ENCODE results near the gene SLCO1A2.

The SLCO1A2 gene

GRCh38 chr12:21294176-21294575 lies 40.5 kb downstream of the SLCO1A2 start:
- FAIRE-seq (no peak), DNase-seq (ENCODE audit: insufficient read length, low spot score) (no peak)
- TF ChIP-seq CTCF (IDR thresholded peaks at IDR 0.05; ENCODE audit: insufficient read depth, missing control alignments) = no peak

GRCh38 chr12:21292111-21292510 lies 42.6 kb downstream of the SLCO1A2 start:
- no peak for FAIRE-seq
- DNase-seq (ENCODE audit: insufficient read length, low spot score) = no peak
- no peak for TF ChIP-seq CTCF (IDR thresholded peaks at IDR 0.05; ENCODE audit: insufficient read depth, missing control alignments)

- TF ChIP-seq CTCF (IDR thresholded peaks at IDR 0.05; ENCODE audit: insufficient read depth, missing control alignments) = no peak
- FAIRE-seq (no peak), DNase-seq (ENCODE audit: insufficient read length, low spot score) (no peak)
These were observed 45.0 kb downstream of the SLCO1A2 start for GRCh38 chr12:21289698-21290097.

GRCh38 chr12:21276826-21277225 lies 57.9 kb downstream of the SLCO1A2 start:
- no peak for FAIRE-seq
- no peak for TF ChIP-seq CTCF (IDR thresholded peaks at IDR 0.05; ENCODE audit: insufficient read depth, missing control alignments)
- no peak for DNase-seq (ENCODE audit: insufficient read length, low spot score)

DNA sequence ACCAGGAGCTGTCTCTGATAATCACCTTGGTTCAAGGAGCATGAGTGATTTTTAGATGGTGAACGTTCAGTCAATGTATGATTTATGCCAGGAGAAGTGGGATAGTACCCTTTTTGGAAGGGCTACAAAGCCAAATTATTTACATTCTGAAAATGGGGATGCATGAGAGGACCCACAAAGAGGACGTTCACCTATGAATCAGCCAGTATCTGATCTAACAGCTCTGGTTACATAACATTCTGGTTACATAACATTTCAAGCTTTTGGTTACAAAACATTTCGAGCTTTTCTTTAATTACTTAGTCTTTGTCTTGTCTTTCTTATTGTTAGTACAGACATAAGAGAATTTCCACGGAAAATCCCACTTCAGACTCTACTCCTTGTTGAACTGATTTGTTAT lies 68.8 kb downstream of the SLCO1A2 start:
- no peak for FAIRE-seq
- DNase-seq (ENCODE audit: insufficient read length, low spot score) = no peak
- no peak for TF ChIP-seq CTCF (IDR thresholded peaks at IDR 0.05; ENCODE audit: insufficient read depth, missing control alignments)

GRCh38 chr12:21264232-21264631 lies 70.5 kb downstream of the SLCO1A2 start:
- no peak for TF ChIP-seq CTCF (IDR thresholded peaks at IDR 0.05; ENCODE audit: insufficient read depth, missing control alignments)
- no peak for DNase-seq (ENCODE audit: insufficient read length, low spot score)
- FAIRE-seq = no peak

- FAIRE-seq = no peak
- DNase-seq (ENCODE audit: insufficient read length, low spot score) = no peak
- no peak for TF ChIP-seq CTCF (IDR thresholded peaks at IDR 0.05; ENCODE audit: insufficient read depth, missing control alignments)
These were observed 77.5 kb downstream of the SLCO1A2 start for GRCh38 chr12:21257172-21257571.
